Ishikawa (cell line): Measurements from ENCODE around the gene CSNK1G1.

Source experiments
- CEBPB ChIP-seq: IDR thresholded peaks from 2 replicates; pipeline ENCODE4 v1.6.1; 2012
- CREB1 ChIP-seq: IDR thresholded peaks from 2 replicates; pipeline ENCODE4 v1.6.1; 2012; ENCODE audit warnings: low read depth
- EGR1 ChIP-seq: IDR thresholded peaks from 2 replicates; pipeline ENCODE4 v1.6.1; 2012
- EP300 ChIP-seq: IDR thresholded peaks from 2 replicates; pipeline ENCODE4 v1.6.1; 2012; ENCODE audit warnings: borderline replicate concordance
- FOXM1 ChIP-seq: IDR thresholded peaks from 2 replicates; pipeline ENCODE4 v1.6.1; 2012; ENCODE audit warnings: low read depth, borderline replicate concordance
- NFIC ChIP-seq: IDR thresholded peaks from 2 replicates; pipeline ENCODE4 v1.6.1; 2012
- RAD21 ChIP-seq: IDR thresholded peaks from 2 replicates; pipeline ENCODE4 v1.6.1; 2012; ENCODE audit warnings: low read depth
- REST ChIP-seq: IDR thresholded peaks from 2 replicates; pipeline ENCODE4 v1.6.1; 2012; ENCODE audit warnings: low read depth, mild to moderate bottlenecking
- TAF1 ChIP-seq: IDR thresholded peaks from 2 replicates; pipeline ENCODE4 v1.6.1; 2012; ENCODE audit warnings: low read depth, mild to moderate bottlenecking
- TCF12 ChIP-seq: IDR thresholded peaks from 2 replicates; pipeline ENCODE4 v1.6.1; 2012; ENCODE audit warnings: low read depth
- TEAD4 ChIP-seq: IDR thresholded peaks from 2 replicates; pipeline ENCODE4 v1.6.1; 2012
- YY1 ChIP-seq: IDR thresholded peaks from 2 replicates; pipeline ENCODE4 v1.6.1; 2012; ENCODE audit warnings: low read depth
- ZBTB7A ChIP-seq: IDR thresholded peaks from 2 replicates; pipeline ENCODE4 v1.6.1; 2012; ENCODE audit warnings: low read depth
- TF ChIP-seq, protein P1 (sequence below): IDR thresholded peaks from 2 replicates; pipeline ENCODE4 v1.6.1; 2012
- TF ChIP-seq, protein P2 (sequence below): IDR thresholded peaks from 2 replicates; pipeline ENCODE4 v1.6.1; 2012

CSNK1G1 gene

GRCh38 chr15:64209680-64210334 is 146.2 kb downstream of the CSNK1G1 start:
- TF ChIP-seq REST (no peak), RAD21 (peak; percentile 56)

DNA sequence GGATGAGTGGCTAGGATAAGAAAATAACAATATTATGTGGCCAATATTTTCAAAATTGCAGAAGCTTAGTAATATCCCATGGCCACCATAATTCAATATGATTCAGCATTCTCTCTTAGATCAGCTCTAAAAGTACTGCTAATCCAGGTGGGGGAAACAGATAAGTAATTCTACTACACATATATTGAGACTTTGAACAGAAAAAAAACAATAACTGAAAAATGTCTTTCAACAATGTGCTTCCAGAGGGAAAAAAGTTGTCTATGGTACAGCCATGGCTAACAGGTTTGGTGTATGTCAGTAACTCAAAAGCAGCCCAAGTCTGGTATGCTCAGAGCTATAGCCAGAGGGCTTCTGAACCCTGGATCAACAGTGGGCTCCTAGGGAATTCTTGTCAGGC is 150.8 kb downstream of the CSNK1G1 start:
- TF ChIP-seq EGR1 (no peak), FOXM1 (no peak), REST (no peak), NFIC (no peak), YY1 (no peak), ZBTB7A (no peak), CEBPB (no peak), RAD21 (no peak)
- TF ChIP-seq, protein P1, sequence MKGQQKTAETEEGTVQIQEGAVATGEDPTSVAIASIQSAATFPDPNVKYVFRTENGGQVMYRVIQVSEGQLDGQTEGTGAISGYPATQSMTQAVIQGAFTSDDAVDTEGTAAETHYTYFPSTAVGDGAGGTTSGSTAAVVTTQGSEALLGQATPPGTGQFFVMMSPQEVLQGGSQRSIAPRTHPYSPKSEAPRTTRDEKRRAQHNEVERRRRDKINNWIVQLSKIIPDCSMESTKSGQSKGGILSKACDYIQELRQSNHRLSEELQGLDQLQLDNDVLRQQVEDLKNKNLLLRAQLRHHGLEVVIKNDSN = no peak
- TF ChIP-seq, protein P2, sequence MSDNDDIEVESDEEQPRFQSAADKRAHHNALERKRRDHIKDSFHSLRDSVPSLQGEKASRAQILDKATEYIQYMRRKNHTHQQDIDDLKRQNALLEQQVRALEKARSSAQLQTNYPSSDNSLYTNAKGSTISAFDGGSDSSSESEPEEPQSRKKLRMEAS = no peak

GRCh38 chr15:64197425-64197824 is 158.5 kb downstream of the CSNK1G1 start:
- TF ChIP-seq EGR1 (no peak), RAD21 (no peak), REST (no peak), NFIC (no peak), YY1 (no peak), TEAD4 (no peak), CREB1 (no peak), EP300 (no peak), TCF12 (no peak)
- TF ChIP-seq, protein P1 = no peak
- TF ChIP-seq, protein P2 = no peak

DNA sequence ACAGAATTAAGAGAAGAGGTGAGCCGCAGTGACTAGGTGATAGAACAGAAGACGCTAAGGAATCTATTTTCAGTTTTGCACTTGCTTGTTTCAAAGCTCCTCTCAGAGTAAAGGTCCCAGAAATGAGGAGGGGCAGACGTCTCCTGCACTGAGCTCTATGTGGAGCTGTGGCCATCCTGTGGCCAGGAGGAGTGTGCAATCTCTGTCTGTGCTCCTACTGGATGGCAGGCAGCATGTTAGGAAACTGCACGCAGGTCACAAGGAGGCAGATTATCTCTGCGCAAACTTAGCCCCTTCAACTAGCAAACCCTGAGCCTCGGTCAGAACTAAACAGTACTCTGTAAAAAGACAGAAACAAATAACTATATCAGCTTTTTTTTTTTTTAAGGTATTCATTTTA is 162.0 kb downstream of the CSNK1G1 start:
- TF ChIP-seq TAF1 (no peak), CREB1 (no peak), FOXM1 (no peak)
- TF ChIP-seq, protein P2 = no peak

DNA sequence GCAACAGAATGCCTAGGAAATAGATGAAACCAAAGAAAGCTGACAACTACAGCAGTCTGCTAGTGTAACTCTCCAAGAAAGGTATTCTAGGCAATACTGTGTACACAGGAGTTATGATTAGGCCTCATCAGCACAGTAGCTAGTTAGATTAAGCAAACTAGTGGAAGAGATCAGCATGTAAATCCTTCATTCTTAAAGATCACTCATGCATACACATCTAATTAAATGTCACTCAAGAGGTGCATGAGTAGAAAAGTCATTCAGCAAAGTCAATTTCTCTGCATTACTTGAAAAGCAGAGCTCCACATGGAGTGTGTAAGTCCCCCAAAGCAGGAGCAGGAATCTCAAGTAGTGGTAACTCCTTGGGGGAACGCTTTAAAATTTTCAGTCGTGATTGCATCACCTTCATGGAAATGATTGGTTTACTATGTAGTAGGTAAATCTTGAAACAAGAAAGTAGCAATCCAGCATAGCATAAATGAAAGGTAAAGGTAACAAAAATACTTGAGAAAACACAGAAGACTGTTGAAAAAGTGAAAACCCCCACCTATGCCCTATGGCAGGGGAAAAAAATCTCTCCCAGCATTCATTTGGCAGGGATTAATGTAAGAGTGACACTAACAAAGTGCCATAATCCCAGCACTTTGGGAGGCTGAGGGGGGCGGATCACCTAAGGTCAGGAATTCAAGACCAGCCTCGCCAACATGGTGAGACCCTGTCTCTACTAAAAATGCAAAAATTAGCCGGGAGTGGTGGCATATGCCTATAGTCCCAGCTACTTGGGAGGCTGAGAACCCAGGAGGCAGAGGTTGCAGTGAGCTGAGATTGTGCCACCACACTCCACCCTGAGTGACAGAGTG is 163.8 kb downstream of the CSNK1G1 start:
- TF ChIP-seq CREB1 (no peak), REST (no peak), EGR1 (no peak), CEBPB (0 out of 2 replicates have a peak, but pooled peaks have one; percentile 30)
